HUES48 (cell line): ENCODE data around the gene MVK.

Experiments used
- H3K27ac ChIP-seq: one replicate; pipeline ENCODE4 v1.7.0; 2013; ENCODE audit warnings: low read depth, low read length, inconsistent platforms
- H3K27me3 ChIP-seq: 2 replicates; pipeline ENCODE4 v1.6.1; 2013; ENCODE audit warnings: mild to moderate bottlenecking, low read length; ENCODE audit not compliant: control insufficient read depth, insufficient read depth
- H3K36me3 ChIP-seq: 2 replicates; pipeline ENCODE4 v1.6.1; 2013; ENCODE audit warnings: low read length; ENCODE audit not compliant: control insufficient read depth, insufficient read depth
- H3K4me1 ChIP-seq: 2 replicates; pipeline ENCODE4 v1.6.1; 2013; ENCODE audit warnings: mild to moderate bottlenecking, low read length; ENCODE audit not compliant: control insufficient read depth, insufficient read depth
- H3K4me3 ChIP-seq: 2 replicates; pipeline ENCODE4 v1.5.1; 2013; ENCODE audit warnings: mild to moderate bottlenecking, low read depth, low read length
- H3K9ac ChIP-seq: 2 replicates; pipeline ENCODE4 v1.6.1; 2013; ENCODE audit warnings: mild to moderate bottlenecking, low read depth, low read length, moderate library complexity
- H3K9me3 ChIP-seq: 2 replicates; pipeline ENCODE4 v1.6.1; 2013; ENCODE audit warnings: low read length; ENCODE audit not compliant: control insufficient read depth, insufficient read depth

Gene MVK

GRCh38 chr12:109547286-109547685 is 26.3 kb upstream of the MVK start:
- H3K4me1 ChIP-seq, result no peaks in the 10 kb centered on the region
- H3K27me3 ChIP-seq, result no peaks in the 10 kb centered on the region
- no peak overlapping the region for H3K9ac ChIP-seq
- H3K4me3 ChIP-seq, result no peak overlapping the region
- no peaks in the 10 kb centered on the region for H3K9me3 ChIP-seq
- no peak overlapping the region for H3K27ac ChIP-seq
- H3K36me3 ChIP-seq, result no peaks in the 10 kb centered on the region

DNA sequence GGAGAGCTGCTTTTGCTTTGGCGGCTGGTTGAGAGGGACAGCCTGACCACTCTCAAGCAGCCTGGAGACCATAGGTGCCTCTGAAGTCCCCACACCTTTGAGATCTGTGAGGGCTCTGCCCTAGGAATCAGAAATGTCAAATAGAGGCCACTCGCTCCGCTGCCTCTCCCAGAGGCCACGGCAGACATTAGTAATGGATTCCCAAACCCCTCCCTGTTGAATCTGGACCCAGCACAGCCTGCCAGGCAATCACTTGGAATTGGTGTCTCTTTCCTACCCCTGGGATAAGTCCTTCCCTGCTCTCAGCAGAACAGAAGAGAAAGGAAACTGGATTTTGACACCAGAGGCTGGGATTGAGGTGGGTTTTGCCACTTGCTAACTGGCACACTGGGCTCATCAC is 25.3 kb upstream of the MVK start:
- Histone ChIP-seq H3K9me3 (no peaks in the 10 kb centered on the region), H3K4me3 (no peak overlapping the region), H3K4me1 (no peaks in the 10 kb centered on the region), H3K27me3 (no peaks in the 10 kb centered on the region), H3K27ac (no peak overlapping the region), H3K36me3 (no peaks in the 10 kb centered on the region), H3K9ac (no peak overlapping the region)

- H3K27me3 ChIP-seq, result no peaks in the 10 kb centered on the region
- no peak overlapping the region for H3K4me3 ChIP-seq
- no peak overlapping the region for H3K27ac ChIP-seq
- no peaks in the 10 kb centered on the region for H3K9me3 ChIP-seq
- no peaks in the 10 kb centered on the region for H3K36me3 ChIP-seq
- no peaks in the 10 kb centered on the region for H3K4me1 ChIP-seq
- H3K9ac ChIP-seq, result no peak overlapping the region
Measured at GRCh38 chr12:109549613-109550270, 23.9 kb upstream of the MVK start.

DNA sequence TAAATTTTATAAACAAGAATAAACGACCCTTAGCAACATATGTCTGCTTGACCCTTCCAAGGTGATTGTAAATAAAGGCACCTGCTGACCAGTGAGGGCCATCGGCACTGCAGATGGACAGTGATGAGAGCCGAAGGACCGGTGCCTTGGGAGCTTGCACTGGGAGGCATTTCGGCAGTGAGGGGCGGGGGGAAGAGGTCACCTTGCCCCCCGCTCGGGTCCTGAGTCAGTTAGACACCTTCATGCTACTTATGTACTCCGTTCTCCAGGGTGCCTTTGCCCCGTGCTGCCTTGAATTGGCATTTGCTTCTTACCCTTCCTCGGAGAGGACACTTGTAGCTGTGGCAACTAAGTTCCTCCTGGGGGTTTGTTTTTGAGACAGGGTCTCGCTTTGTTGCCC is 23.3 kb upstream of the MVK start:
- H3K4me3 ChIP-seq, result no peak overlapping the region
- H3K27ac ChIP-seq, result no peak overlapping the region
- no peak overlapping the region for H3K9ac ChIP-seq
- no peaks in the 10 kb centered on the region for H3K36me3 ChIP-seq
- no peaks in the 10 kb centered on the region for H3K4me1 ChIP-seq
- no peaks in the 10 kb centered on the region for H3K9me3 ChIP-seq
- H3K27me3 ChIP-seq, result no peaks in the 10 kb centered on the region

DNA sequence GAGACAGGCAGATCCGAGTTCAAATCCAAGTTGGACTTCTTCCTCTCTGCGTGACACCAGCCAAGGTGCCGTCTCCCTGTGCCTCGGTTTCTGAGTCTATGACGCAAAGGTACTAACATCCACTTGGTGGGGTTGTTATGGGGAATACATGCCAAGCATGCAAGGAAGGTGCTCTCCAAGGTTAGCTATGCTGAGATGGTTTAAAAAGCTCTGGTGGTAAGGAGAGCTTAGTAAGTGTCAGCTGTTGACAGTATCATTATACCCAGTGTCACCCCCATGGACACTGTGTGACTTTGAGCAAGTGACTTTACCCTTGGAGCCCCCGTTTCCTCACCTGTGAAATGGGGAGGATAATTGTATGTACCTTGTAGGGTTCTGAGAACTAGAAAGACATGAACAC is 22.5 kb upstream of the MVK start:
- no peaks in the 10 kb centered on the region for H3K4me1 ChIP-seq
- no peaks in the 10 kb centered on the region for H3K36me3 ChIP-seq
- no peaks in the 10 kb centered on the region for H3K9me3 ChIP-seq
- no peaks in the 10 kb centered on the region for H3K27me3 ChIP-seq
- H3K4me3 ChIP-seq, result no peak overlapping the region
- H3K27ac ChIP-seq, result no peak overlapping the region
- no peak overlapping the region for H3K9ac ChIP-seq

- Histone ChIP-seq H3K9me3 (no peaks in the 10 kb centered on the region), H3K27ac (no peak overlapping the region), H3K4me1 (no peaks in the 10 kb centered on the region), H3K36me3 (no peaks in the 10 kb centered on the region), H3K4me3 (no peak overlapping the region), H3K27me3 (no peaks in the 10 kb centered on the region), H3K9ac (no peak overlapping the region)
Measured at GRCh38 chr12:109552971-109553370, 20.6 kb upstream of the MVK start.

DNA sequence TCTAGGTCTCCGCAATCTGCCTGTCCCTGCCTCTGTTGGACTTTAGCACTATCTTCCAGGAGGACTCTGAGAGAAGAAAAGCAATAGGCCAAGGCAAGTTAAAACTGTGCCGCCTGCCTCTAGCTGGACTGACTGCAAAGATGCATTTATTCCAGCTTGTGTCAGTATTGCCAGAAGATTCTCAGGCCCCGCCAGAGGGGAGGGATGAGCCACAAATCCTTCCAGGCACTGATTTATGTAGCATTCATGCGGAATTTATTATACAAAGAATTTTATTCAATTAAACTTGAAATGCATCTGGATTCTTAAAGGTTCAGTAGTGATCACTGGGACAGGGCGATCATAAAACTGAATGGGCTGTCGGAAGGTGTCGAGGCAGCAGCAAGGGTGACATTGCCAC is 20.1 kb upstream of the MVK start:
- Histone ChIP-seq H3K4me3 (no peak overlapping the region), H3K4me1 (no peaks in the 10 kb centered on the region), H3K27me3 (no peaks in the 10 kb centered on the region), H3K36me3 (no peaks in the 10 kb centered on the region), H3K9me3 (no peaks in the 10 kb centered on the region), H3K9ac (no peak overlapping the region), H3K27ac (no peak overlapping the region)

- Histone ChIP-seq H3K27ac (no peak overlapping the region), H3K27me3 (no peaks in the 10 kb centered on the region), H3K9ac (no peak overlapping the region), H3K36me3 (no peaks in the 10 kb centered on the region), H3K4me3 (no peak overlapping the region), H3K9me3 (no peaks in the 10 kb centered on the region), H3K4me1 (no peaks in the 10 kb centered on the region)
Measured at GRCh38 chr12:109553906-109554500, 19.6 kb upstream of the MVK start.

- Histone ChIP-seq H3K27ac (no peak overlapping the region), H3K9me3 (no peaks in the 10 kb centered on the region), H3K4me1 (no peaks in the 10 kb centered on the region), H3K9ac (no peak overlapping the region), H3K27me3 (no peaks in the 10 kb centered on the region), H3K4me3 (no peak overlapping the region), H3K36me3 (no peaks in the 10 kb centered on the region)
Measured at GRCh38 chr12:109554761-109555160, 18.8 kb upstream of the MVK start.

DNA sequence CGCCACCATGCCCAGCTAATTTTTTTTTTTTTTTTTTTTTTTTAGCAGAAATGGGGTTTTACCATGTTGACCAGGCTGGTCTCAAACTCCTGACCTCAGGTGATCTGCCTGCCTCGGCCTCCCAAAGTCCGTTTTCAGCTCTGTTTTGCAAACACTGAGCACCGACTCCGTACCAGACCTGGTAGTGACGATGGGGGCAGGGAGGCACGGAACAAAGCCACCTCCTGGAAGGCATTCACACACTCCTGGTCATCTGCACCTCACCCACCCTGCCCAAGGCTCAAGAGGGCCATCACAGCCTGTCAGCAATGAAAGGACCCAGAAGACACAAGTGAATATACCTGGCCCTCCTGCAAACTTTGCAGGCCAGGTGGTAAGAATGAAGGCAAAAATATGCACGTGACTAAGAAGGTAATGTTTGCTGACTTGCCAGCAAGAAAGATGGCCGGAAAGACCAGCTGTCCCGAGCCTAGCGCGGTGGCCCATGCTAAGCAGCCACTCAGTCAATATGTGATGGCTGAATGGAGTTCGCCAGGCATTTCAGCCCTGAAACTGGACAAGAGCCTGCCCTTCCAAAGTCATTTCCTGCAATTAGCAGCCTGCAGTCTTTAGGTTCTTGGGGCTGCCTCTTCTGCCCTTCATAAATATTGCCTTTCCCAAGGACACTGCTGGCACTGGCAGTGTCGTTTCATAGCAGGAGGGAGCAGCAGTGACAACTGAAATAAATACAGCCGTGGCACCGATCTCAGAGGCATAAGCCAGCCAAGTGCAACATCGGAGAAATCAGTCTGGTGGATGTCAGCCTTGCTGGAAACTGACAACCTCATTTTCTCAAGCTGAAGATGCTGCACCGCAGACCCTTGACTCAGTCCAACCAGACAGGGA is 17.9 kb upstream of the MVK start:
- Histone ChIP-seq H3K9ac (no peak overlapping the region), H3K36me3 (no peaks in the 10 kb centered on the region), H3K9me3 (no peaks in the 10 kb centered on the region), H3K27me3 (no peaks in the 10 kb centered on the region), H3K4me3 (no peak overlapping the region), H3K27ac (no peak overlapping the region), H3K4me1 (no peaks in the 10 kb centered on the region)

- H3K9ac ChIP-seq, result no peak overlapping the region
- no peaks in the 10 kb centered on the region for H3K36me3 ChIP-seq
- H3K4me3 ChIP-seq, result no peak overlapping the region
- H3K27ac ChIP-seq, result no peak overlapping the region
- no peaks in the 10 kb centered on the region for H3K27me3 ChIP-seq
- no peaks in the 10 kb centered on the region for H3K9me3 ChIP-seq
- H3K4me1 ChIP-seq, result no peaks in the 10 kb centered on the region
Measured at GRCh38 chr12:109557200-109557599, 16.4 kb upstream of the MVK start.
